GM18951 (cell line): ENCODE results near the gene NFAM1.

Experiments
- POLR2A ChIP-seq: IDR thresholded peaks from 4 replicates; pipeline ENCODE4 v1.6.1; 2011; ENCODE audit warnings: mild to moderate bottlenecking; ENCODE audit not compliant: insufficient read length, insufficient read depth; ENCODE audit errors: extremely low read depth
- in situ Hi-C: fragments of 300-500 bp; cut with MboI; formaldehyde crosslinking; loops from one replicate; pipeline ENCODE4 v1.12.0; 2022; ENCODE audit warnings: low sequenced_read_pairs, mixed read lengths, inconsistent platforms; ENCODE audit not compliant: unreplicated experiment

The NFAM1 gene

DNA sequence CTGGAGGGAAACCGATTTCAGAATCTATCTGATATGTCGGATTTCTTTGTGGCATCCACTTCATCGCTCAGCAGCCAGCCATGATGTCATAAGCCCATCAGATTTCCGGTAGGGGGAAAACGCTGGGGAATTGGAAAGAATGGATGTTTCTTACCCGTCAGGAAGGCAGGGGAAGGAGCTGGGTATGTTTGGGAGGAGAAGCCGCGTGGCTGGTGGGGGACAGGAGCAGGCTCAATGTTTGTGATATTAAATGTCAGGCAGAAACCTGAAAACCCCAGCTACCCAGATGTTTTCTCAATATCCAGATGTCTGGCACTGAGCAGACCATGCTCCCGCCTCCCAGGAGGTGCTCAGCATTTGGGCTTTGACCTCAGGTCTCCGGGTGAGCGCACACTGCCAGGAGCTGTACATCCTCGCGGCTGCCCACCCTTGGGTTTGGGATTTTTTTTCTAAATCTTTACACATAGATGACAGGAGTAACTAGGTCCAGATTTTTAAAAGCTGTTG, 67.5 kb downstream of the NFAM1 start:
- TF ChIP-seq POLR2A, result no peak

DNA sequence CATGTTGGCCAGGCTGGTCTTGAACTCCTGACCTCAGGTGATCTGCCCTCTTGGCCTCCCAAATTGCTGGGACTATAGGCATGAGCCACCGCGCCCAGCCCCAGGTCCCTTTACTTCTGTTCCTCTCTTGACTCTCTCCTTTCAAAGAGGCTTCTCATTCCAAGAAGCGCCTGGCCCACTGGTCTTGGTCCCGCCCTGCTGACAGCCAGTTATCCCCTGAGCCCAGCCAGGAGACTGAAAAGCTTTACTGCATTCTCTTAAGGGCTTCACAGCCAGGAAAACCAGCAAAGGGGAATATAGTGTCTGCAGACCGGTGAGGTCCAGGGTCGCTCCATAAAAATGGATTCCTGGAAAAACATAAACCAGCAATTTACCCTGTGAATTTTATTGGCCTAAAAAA, 68.3 kb downstream of the NFAM1 start:
- no peak for TF ChIP-seq POLR2A
- in situ Hi-C loops, result no loop called here

More for the DNA sequence above, 67.5 kb downstream of the NFAM1 start:
- in situ Hi-C loops, result no loop called here

DNA sequence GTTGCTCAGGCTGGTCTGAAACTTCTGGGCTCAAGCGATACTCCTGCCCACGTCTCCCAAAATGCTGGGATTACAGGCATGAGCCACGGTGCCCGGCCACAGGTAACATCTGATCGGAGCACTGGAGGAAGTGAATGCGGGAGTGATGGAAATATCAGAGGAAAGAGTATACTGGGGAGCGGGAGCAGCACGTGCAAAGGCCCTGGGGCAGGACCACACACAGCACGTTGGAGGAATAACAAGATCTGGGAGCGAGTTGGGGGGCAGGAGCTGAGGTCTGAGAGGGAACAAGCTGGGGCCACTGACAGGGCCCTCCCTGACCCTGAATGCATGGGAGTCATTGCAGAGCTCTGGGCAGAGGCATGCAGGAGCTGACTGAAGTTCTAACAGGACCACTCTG, 70.7 kb downstream of the NFAM1 start:
- no peak for TF ChIP-seq POLR2A
- in situ Hi-C loops, result no loop called here

DNA sequence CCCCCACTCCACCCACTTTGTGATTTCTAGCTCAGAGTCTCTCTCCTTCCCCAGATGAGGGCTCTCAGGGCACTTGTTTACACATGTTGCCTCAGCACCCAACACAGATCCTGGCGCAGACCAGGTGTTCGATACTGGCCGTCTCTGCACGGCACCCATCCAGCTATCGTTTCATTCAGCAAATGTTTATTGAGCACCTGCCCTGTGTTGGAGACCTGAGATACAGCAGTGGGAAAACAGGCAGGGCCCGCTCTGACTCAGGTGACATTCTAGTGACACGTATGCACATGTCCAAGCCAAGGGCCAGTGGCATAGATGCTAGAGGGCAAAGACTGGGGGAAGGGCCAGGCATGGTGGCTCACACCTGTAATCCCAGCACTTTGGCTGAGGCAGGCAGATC, 71.9 kb downstream of the NFAM1 start:
- no peak for TF ChIP-seq POLR2A
- in situ Hi-C loops, result no loop called here

DNA sequence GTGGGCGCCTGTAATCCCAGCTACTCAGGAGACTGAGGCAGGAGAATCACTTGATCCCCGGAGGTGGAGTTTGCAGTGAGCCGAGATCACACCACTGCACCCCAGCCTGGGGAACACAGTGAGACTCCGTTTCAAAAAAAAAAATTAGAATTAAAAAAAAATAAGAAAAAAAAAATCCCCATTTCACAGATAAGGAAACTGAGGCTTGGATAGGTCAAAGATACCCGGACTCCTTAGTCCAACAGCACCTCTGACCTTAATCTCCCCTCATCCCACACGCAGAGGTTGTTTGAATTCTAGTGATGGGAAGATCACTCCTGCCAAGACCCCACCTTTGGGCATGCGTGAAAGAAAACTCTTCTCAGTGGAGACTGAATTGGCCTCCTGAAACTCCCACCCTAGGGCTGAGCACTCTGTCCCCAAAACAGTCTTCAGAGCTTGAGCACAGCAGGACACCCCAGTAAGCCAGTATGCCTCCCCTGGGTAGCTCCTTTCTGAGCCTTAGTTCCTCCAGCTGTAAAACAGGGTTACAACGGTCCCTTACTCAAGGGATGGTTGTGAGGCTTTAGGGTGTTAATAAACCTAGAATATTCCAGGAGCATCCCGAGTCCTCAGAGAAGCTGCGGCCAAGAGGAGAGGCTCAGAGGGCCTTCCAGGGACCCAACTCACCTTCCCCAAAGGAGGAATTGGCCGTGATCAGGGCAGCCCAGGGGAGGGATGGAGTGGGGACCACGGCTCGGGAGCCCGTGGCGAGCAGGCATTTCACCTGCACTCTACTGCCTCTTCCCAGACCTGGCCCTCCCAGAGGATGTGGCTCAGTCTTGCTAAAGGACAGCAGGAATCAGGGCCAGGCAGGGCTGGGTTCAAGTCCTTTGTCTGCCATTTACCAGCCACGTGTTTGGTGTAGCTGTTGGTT, 73.3 kb downstream of the NFAM1 start:
- in situ Hi-C loops, result no loop called here
- TF ChIP-seq POLR2A, result no peak

DNA sequence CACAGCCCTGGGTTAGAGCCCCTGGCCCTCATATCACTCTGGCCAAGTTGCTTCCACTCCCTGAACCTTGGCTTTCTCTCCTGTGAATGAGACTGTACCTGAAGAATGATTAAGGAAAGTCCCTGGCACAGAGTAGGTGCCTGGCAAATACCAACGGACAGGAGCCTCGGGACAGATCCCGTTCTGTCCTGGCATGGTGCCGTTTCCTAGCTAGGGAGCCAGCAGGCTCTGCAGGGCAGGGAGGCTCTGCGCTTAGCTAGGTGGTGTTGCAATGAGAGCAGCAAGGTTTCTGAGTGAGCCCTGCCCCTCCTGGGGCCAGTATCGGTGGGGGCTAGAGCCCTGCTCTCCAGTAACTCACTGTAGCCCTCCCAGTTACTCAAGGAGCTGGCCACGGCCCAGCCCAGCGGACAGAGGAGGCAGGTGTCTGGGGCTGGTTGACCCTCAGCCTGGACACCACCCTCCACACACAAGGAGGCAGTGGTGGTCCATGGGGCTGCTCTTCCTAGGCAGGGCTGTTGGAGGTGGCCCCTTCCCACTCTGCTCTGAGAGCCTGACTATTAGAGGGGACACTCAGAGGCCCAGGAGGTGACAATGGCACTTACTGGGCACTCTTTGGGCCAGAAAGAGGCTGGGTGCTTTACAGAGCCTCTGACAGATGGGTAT, 74.4 kb downstream of the NFAM1 start:
- in situ Hi-C loops, result no loop called here
- TF ChIP-seq POLR2A, result no peak

DNA sequence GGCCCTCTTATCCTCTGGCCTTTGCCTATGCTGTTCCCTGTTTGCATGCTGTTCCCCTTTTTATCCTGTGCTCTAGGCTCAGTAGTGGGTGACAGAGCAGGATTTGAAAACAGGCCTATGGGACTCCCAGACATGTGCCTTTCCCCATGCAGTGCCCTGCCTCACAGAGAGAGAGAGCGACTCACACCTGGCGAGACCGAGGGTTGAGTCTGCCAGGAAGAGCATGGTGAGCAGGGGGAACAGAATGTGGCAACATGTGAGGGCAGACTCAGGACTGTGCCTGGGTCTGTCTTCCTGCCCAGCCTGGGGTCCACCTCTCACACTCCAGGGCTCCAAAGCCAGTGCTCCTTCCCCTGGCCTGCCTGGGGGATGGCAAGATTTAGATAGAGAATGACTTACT, 75.0 kb downstream of the NFAM1 start:
- TF ChIP-seq POLR2A, result no peak
- in situ Hi-C loops, result no loop called here

DNA sequence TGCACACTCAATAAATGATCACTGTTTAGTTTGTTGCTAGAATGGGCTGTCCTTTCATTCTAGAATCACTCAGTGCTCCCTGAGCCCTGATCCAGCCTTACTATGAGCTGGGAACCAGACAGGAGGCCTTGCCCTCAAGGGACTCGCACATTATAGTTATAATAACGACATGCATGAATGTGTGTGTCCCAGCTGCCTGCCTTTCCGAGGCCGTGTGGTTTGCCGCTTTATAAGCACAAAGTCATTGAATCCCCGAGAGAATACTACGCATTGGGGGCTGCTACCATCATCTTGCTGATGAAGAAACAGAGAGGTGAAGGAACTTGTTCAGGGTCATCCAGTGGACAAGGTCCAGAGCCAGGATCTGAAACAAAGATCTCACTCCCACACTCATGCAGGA, 75.7 kb downstream of the NFAM1 start:
- no peak for TF ChIP-seq POLR2A
- in situ Hi-C loops, result no loop called here

DNA sequence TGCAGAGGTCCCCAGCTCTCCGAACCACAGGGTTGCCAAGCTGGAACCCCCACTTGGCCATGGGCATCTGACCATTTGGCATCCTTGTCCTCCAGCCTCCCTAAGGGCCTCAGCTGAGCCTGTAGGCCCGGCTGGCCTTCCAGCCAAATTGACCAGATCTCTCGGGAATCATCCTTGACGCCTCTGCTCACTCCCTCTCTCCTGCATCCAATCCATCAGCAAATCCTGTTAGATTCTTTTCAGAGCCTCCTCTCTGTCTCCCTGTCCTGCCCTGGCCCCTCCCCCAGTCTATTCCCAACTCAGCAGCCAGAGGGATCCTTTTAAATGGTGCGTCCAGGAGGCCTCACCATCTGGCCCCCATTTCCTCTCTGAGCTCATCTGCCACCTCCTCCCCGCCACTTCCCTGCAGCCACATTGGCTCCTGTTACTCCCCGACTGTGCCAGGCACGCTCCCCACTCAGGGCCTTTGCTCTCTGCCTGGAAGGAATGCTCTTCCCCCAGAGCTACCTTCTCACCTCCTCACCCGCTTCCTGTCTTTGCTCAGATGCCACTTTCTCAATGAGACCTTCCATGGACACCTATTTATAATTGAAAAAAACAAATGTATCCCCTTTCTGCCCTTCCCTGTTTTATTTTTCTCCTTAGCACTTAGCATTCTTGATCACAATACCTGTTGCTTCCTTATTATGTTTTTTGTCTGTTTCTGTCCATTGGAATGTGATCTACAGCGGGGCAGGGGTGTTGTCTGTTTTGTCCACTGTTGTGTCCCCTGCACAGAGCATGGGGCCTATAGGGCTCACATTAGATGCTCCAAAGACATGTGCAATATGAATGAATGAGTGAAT, 78.1 kb downstream of the NFAM1 start:
- in situ Hi-C loops, result no loop called here
- TF ChIP-seq POLR2A, result no peak

DNA sequence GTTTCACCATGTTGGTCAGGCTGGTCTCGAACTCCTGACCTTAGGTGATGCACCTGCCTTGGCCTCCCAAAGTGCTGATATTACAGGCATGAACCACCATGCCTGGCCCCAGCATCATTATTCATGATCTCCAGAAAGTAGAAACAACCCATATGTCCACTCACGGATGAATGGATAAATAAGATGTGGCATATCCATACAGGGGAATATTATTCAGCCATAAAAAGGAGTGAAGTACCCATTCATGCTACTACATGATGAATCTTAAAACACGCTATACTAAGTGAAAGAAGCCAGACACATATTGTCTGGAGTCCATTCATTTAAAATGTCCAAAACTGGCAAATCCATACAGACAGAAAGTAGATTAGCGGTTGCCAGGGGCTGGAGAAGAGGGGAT, 81.8 kb downstream of the NFAM1 start:
- in situ Hi-C loops, result no loop called here
- no peak for TF ChIP-seq POLR2A

DNA sequence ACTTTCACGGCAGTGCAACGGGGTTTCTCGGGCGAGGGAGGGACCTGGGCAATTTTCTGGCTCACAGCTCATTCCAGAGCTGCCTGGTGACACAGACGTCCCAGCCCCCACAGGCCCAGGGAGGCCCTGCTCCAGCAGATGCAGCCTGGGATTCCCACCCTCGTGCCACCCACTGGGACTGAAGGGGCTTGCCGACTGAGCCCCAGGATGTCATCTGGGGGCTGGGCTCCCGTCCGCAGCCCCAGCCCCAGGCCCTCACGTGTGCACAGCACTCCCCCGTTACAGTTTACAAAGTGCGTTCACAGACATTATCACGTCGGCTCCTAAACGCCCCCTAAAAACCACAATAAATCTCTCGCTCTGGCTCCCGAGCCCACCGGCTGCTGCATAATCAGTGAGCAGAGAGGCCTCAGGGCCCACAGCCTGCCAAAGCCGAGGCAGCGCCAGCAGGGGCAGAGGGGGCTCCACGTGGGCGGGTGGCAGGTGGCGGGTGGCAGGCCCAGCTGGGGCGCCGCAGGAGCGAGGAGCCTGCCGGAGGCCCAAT, 84.8 kb downstream of the NFAM1 start:
- in situ Hi-C loops, result no loop called here
- TF ChIP-seq POLR2A, result no peak

DNA sequence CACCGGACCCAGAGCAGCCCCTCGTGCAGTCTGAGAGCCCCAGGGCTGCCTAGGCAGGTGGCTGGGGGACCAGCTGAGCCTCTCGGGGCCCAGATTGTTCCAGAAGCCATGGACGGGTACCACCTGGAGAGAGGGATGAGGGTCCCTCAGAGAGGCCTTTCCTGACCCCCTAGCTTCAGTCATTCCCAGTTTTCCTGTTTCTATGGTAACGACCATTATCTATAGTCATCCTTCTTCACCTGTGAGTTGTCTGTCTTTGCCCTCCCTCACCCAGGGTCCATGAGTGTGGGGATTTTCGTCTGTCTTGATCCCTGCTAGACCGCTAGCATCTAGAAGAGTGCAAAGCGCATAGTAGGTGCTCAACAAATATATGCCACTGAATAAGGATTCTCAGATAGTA, 85.5 kb downstream of the NFAM1 start:
- no peak for TF ChIP-seq POLR2A
- in situ Hi-C loops, result no loop called here

DNA sequence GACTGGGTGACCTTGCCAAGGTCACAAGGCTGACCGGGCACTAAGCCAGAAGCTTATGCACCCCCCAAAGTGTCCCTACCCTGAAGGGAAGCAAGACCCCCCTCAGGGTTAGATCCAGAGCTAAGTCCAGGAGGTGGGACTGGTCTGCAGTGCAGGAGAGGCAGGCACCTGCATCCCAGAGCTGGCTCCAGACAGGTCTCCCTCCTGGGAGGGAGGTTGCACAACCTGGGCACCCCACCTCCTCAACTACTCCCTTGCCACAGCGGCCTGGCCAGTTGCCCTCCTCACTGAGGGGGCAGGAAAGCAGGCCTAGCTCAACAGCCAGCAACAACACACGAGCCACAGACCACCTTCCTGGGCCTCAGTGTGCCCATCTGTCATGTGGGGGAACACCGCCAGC, 86.7 kb downstream of the NFAM1 start:
- TF ChIP-seq POLR2A, result no peak
- in situ Hi-C loops, result no loop called here
